NCI-H510A treated with DMSO at 0.1 percent for 48 hours (cell line): ENCODE results near the gene CFAP251.
A peak's percentile ranks its signal among the peaks of the same experiment; 100 is the strongest.
"Not testable (repeated sequence)": the region's sequence is repeated elsewhere in the genome, so short reads cannot be mapped to it uniquely, and the experiment has no call there.

Experiments used
- DNase-seq: peaks from one replicate; lab custom pipeline; 2025; lab: John Stamatoyannopoulos, UW

Gene CFAP251

GRCh38 chr12:121917950-121918678 is at the start of gene CFAP251:
Gene CFAP251 (plus strand): TSS chr12:121918592. CDS start chr12:121921306, 2,714 bp downstream.
- peak; percentile 94 for DNase-seq

DNA sequence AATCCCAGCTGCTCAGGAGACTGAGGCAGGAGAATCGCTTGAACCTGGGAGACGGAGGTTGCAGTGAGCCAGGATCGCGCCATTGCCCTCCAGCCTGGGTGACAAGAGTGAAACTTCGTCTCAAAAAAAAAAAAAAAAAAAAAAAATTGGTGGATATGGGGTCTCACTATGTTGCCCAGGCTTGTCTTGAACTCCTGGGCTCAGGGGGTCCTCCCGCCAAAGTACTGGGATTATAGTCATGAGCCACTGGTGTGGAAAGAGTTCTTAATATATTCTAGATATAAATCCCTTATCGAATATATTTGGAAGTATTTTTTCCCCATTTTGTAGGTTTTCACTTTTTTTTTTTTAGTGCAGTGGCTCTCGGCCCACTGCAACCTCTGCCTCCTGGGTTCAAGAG is 49.2 kb upstream of the CFAP251 start:
- not testable (repeated sequence) for DNase-seq

GRCh38 chr12:121871467-121871866 is 46.9 kb upstream of the CFAP251 start:
- no peak for DNase-seq

GRCh38 chr12:121872546-121873215 is 45.7 kb upstream of the CFAP251 start:
- peak; percentile 68 for DNase-seq

DNA sequence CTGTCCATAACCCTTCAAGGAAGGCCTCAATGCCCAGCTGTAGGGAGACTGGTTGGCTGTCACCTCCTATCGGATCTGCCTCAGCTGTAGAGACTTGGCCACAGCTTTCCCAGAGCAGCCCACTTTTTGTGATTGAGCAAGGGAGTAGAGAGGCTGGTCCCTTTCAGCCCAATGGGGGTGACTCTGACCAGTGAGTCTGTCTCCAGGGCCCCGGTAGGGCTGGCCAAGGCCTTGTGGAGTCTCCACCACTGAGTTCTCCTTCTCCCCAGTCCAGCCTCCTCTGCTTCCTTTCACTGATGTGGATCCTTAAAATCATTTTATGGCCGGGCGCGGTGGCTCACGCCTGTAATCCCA is 45.2 kb upstream of the CFAP251 start:
- no peak for DNase-seq

DNA sequence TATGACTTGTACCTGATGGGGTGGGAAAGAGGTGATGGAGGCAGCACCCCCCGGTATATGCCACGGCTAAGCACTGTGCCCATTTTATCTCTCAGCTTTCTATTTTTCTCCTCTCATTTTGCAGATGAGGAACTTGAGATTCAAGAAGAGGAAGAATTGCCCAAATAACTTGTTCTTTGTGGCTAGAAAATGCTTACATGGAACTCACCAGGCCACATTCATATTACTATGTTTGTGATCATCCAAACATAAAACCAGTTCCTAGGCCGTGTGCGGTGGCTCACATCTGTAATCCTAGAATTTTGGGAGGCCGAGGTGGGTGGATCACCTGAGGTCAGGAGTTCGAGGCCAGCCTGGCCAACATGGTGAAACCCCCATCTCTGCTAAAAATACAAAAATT is 44.3 kb upstream of the CFAP251 start:
- no peak for DNase-seq

- DNase-seq: no peak
These were observed 42.8 kb upstream of the CFAP251 start for GRCh38 chr12:121875582-121875981.

- not testable (repeated sequence) for DNase-seq
These were observed 42.3 kb upstream of the CFAP251 start for GRCh38 chr12:121876080-121876447.

GRCh38 chr12:121883315-121883660 is 35.1 kb upstream of the CFAP251 start:
- DNase-seq: peak; percentile 56

GRCh38 chr12:121885129-121885528 is 33.3 kb upstream of the CFAP251 start:
- DNase-seq: not testable (repeated sequence)

- no peak for DNase-seq
These were observed 30.3 kb upstream of the CFAP251 start for GRCh38 chr12:121888083-121888477.

DNA sequence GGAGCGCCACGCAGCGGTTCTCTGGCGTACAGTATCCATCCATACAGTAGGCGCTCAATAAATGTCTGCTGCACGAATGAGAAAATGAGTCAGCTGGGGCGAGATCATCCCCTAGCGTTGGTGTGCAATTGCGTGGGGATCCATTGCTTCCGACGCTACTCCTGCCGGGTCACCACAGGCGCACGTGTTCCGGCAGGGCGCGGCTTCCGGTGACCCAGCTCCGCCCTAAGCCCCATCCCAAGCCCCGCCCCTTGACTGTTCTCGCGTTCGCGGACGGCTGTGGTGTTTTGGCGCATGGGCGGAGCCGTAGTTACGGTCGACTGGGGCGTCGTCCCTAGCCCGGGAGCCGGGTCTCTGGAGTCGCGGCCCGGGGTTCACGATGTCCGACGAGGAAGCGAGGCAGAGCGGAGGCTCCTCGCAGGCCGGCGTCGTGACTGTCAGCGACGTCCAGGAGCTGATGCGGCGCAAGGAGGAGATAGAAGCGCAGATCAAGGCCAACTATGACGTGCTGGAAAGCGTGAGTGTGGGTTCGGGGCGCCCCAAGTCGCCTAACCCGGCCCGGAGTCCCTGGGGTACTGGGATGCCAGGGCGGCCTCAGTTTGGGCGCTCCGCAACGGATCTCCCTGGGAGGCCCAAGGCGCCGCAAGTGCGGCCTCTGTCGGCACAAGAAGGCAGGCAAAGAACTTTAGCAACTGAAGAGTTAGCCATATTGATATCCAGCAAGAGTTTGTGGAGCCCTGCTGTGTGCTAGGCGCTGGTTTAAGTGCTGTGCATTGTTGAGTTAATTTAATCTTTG is 29.7 kb upstream of the CFAP251 start, which contains the start of gene PSMD9:
TSS of gene PSMD9 (plus strand) at position 313 of the 796 bp plus-strand sequence. CDS start at position 380, 67 bp downstream.
- DNase-seq: peak; percentile 97

GRCh38 chr12:121889274-121889624 is 29.1 kb upstream of the CFAP251 start:
- DNase-seq: no peak

GRCh38 chr12:121889661-121890060 is 28.7 kb upstream of the CFAP251 start:
- DNase-seq: not testable (repeated sequence)

DNA sequence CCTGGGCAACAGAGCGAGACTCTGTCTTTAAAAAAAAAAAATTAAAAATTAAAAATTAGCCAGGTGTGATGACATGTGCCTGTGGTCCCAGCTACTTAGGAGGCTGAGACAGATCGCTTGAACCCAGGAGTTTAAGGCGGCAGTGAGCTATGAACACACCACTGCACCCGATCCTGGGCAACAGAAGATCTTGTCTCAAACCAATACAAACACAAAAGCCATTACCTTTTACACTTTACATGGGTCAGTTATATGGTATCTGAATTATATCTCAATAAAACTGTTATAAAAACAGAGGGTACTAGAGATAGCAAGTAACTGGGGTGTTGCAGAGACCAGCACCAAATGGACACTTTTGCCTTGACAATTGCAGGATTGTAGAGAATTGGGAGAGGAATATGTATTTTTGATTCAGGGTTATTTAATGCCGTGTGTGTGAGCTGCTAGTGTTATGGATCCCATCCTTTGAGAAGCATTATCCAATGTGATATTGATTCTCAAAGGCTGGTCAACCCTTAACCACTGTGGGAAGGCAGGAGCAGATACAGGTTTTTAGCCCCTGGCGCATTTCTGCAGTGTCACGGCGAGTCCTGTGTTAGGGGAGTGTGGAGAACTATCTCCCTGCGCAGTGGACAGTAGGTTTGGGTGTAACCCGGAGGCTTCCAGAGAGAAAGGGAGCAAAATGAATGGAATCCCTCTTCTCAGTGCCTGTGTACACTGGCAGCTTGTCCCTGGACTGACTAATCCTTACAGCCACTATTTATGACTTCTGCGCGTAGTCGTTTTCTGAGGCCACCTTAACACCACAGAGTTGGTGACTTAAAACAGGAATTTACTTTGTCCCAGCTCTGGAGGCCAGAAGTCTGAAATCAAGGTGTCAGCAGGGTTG is 25.5 kb upstream of the CFAP251 start:
- DNase-seq: no peak

DNA sequence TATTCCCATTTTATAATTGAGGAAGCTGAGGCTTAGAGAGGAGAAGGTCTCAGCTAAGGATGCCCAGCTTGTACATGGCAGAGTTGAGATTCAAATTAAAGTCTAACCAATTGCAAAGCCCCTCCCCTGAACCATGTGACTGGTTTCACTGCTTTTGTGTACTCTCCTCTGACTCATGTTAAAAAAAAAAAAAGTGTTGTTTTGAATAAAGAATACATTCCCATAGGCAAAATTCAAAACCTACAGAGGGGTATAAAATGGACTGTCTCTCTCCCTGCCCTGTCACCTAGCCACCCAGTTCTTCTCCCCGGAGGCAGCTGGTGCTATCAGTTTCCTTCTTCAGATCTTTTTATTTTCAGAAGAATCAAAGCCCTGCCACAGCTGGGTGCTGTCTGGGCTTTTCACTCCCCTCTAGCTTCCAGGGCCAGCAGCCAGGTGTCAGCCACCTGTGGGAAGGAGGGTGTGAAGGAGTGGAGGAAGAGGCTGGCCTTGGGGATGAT is 24.4 kb upstream of the CFAP251 start:
- no peak for DNase-seq

GRCh38 chr12:121894633-121895032 is 23.8 kb upstream of the CFAP251 start:
- DNase-seq: peak; percentile 5

- DNase-seq: no peak
These were observed 20.1 kb upstream of the CFAP251 start for GRCh38 chr12:121898287-121898686.

DNA sequence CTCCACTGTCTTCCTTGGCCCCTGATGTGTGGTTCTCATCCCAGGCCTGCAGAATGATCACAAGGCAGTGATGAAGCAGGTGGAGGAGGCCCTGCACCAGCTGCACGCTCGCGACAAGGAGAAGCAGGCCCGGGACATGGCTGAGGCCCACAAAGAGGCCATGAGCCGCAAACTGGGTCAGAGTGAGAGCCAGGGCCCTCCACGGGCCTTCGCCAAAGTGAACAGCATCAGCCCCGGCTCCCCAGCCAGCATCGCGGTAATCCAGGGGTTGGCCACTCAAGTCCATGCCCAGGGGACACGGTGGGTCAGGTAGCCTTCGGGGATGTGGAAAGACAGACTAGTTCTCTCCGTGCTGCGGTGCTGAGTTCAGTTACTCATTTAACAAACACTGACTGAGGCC is 18.8 kb upstream of the CFAP251 start:
- no peak for DNase-seq

GRCh38 chr12:121903202-121903601 is 15.2 kb upstream of the CFAP251 start:
- no peak for DNase-seq

DNA sequence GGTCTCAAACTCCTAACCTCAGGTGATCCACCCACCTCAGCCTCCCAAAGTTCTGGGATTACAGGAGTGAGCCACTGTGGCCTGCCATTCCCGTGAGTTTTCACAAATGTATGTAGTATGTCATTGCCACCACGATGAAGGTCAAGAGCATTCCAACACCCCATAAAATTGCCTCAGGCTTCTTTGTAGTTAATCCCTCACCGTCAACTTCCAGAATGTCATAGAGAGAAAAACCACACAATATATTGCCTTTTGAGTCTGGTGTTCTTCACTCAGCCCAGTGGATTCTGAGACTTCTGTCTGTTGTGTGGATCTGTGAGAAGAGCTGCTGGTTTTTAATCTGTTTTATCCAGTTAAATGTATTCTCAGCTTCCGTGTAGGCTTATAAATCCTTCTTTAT is 12.6 kb upstream of the CFAP251 start:
- no peak for DNase-seq

DNA sequence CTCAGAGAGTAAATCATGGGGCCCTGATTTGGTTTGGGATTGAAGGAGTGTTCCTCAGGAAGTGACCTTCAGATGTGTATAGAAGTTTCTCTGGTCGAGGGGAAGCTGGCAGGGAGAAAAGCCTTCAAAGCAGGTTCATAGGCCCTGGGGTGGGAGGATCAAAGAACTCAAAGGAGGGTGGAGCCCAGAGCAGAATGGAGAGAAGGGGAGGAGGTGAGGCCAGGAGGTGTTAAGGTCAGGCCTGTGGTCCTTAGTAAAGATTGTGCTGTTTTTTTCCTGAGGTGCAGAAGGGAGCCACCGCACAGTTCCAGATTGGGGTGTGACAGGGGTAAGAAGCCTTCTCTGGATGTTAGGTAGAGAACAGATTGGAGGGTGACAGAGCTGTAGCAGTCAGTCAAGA is 9.7 kb upstream of the CFAP251 start:
- no peak for DNase-seq
